Uterine smooth muscle cell (primary cell): ENCODE results near the gene GLYR1. TPM values are rescaled to one million over a fixed set of nuclear protein-coding genes. Genes with fewer than 3 reads are reported as not detected.

Experiments used
- total RNA-seq: library from RNA; depleted of rRNA; stranded (reverse); fragments of >200 nt; gene quantifications from 2 replicates; pipeline ENCODE4 v1.2.3, GENCODE V29; 2014

The GLYR1 gene
- 47.8 and 62.0 TPM in 2 replicates for total RNA-seq

DNA sequence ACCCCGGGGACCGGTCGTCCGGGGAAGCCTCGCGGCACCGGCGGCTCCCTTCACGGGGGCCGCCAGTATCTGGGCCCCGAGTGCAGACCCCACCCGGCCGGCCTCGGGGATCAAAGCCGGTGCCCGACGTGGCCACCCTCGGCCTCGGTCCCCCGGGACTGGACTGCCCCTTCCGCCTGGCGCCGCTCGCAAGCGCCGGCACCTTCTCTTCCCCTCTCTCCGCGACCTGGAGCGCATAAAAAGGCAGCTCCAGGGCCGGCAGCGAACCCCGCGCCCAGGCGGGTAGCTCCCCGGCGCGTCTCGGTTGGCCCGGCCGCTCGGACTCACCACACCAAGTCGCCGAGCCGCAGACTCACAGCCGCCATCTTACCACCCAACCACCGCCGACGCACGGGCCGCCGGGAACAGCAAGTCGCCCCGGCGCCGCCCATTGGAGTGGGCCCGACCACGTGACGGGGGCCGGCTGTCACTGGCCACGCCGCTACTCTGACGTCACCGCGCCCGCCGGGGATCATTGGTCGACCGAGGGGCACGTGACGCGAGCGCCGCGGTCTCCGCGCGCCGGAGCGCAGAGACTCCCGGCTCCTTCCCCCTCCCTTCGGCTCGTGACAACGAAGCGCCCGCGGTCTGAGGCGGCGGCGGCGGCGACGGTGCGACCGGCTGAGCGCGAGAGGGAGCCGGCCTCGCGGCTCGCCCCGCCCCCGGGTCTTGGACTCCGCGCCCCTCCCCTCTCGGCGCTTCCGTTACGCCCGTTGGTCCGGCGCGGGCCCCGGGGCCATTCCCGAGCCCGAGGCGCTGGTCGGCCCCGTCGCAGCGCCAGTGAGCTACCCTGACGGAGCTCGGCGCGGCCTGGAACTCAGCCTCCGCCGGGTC, at the start of gene GLYR1, which contains the start of gene UBN1:
GLYR1 (minus strand) TSS at position 388 of the 873 bp plus-strand sequence; CDS start at position 365, 23 bp downstream.
UBN1 (plus strand) TSS at position 581 of the 873 bp plus-strand sequence. CDS start 5,437 bp downstream, outside the sequence.

DNA sequence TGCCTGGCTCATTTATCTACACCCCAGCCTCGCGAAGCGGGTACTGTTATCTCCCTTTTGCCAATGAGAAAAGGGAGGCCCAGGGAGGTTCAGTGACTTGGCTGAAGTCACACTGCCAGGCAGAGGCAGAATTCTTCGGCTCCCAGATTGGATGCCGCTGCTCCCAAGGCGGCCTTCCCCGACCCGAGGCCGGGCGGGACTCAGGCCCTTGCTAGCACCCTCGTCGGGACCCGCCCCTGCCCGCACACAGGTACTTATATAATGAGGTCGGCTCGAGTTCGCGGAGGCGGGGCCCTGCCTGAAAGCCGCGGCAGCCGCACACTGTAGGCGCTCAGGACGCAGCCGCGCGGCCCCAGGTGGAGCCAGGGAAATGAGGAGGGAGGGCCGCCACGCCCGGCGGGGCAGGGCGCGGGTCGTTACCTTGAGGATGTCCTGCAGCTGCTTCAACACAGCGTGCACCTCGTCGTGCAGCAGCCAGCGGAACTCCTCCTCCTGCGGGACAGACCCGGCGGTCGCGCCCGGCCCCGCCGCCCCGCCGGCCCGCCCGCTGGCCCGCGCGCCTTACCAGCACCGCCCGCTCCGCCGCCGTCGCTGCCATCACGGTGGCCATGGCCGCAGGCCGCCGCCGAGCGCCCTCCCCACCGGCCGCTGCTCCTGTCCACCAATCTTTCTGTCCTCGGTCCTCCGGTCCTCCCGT, 45.0 kb downstream of the GLYR1 start, which contains the start of gene ROGDI:
ROGDI (minus strand) TSS at position 672 of the 697 bp plus-strand sequence; CDS start at position 610, 62 bp downstream.

DNA sequence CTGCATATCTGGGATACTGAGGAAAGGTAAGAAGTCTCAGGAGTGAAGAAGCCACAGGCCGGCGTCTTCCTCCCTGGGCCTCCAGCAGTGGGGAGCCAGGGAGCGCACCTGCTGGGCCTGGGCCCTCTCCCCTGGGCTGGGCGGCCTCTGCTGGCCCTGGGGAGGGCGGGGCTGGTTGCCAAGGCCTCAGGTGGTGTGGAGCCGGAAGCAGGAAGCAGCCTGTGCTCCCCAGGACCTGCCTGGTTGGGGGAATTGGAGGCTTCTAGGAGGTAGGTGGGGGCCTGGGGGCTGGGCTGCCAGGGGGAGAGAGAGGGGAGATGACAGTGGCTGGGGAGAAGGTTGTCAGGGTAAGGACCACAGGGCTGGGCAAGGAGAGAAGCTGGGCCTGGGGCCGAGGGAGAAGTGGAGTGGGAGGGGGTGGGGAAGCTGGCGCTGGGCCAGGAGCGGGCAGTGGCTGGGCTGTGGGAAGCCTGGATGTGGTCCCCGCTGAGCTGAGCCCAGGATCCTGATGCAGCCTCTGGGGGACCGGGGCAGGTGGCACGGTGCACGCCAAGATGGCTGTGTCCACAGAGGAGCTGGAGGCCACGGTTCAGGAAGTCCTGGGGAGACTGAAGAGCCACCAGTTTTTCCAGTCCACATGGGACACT, 51.8 kb downstream of the GLYR1 start, which contains the start of gene SMIM22:
SMIM22 (plus strand) TSS at position 189 of the 647 bp plus-strand sequence; CDS start at position 555, 366 bp downstream.

DNA sequence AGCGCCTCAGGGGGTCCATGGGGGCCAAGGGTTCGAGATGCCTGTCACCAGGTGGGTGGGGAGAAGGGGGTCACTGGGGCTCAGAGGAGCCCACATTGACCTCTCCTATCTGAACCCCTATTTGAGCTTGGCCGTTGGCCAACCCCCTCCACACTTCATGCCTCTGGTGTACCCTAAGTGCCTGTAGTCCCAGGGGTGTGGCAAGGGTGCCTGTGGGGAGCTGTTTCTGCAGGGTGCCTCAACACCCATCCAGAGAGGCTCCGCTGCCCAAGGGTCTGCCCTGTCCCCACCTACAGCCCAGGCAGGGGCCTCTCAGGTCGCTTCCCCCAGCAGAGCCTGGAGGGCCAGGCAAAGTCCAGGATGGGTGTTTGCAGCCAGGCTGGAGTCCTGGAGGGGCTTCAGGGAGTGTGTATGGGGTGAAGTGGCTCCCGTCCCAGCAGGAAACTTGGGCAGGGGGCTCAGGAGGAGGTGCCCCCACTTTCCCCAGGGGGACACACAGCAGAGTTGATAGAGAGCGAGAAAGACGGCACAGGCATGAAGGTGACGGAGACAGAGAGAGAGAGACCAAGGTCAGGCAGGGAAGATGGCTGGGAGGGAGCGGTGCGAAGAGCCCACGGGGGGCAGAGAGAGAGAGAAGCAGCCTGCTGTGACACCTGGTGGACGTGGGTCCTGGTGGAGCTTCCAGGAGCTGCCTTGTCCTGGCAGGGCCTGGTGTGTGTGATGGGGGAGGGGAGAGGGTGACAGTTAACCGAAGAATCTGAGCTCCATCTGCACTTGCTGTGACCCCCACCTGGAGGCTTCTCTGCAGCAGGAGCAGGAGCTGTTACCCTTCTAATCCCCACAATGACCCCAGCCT, 59.2 kb downstream of the GLYR1 start, which contains the start of gene SEPTIN12:
SEPTIN12 (minus strand) TSS at position 719 of the 856 bp plus-strand sequence; CDS start at position 19, 700 bp downstream.

DNA sequence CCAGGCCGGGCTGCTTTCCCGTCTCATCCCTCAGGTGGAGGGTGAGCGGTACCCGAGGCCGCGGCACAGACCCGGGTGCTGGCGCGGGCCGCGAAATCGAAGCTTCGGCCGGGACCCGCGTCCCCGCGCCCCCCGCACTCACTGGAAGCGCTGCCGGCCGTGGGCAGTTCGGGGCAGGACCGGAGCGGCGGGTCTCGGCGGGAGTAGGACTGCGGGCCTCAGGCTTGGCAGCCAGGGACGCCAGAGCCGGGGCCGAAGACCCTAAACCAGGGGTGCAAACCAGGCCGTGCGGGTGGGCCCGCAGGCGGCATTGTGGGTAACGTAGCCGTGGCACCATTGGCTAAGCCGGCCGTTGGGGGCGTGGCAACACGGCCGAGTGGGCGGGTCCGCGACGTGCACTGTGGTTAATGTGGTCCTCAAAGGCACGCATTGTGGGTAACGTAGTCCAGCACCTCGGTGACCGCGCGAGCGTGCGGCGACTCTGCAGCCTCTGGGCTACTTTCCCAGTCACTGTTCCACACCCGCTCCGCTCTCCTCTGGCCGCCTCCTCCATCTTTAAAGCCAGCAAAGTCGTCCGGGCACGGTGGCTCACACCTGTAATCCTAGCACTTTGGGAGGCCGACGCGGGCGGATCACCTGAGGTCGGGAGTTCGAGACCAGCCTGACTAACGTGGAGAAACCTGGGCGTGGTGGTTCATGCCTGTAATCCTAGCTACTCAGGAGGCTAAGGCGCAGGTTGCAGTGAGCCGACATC, 80.0 kb downstream of the GLYR1 start, which contains the start of gene ZNF500:
ZNF500 (minus strand) TSS at position 288 of the 754 bp plus-strand sequence. CDS start 1,184 bp downstream, outside the sequence.

Other genes starting within 250 kb of the GLYR1 start
- gene UBALD1, start 232.4 kb downstream of the GLYR1 start, total RNA-seq = 11.0 and 11.1 TPM in 2 replicates
- gene MGRN1, start 222.5 kb downstream of the GLYR1 start, total RNA-seq = 29.2 and 34.5 TPM in 2 replicates
- gene NUDT16L1, start 153.7 kb downstream of the GLYR1 start, total RNA-seq = 25.4 and 31.8 TPM in 2 replicates
- gene ANKS3, start 113.0 kb downstream of the GLYR1 start, total RNA-seq = 28.7 and 34.0 TPM in 2 replicates
- gene DNAAF8, start 112.8 kb downstream of the GLYR1 start, total RNA-seq = 0.44 and 1.4 TPM in 2 replicates
- 7.9 and 11.6 TPM in 2 replicates for gene ZNF500, start 80.1 kb downstream of the GLYR1 start, total RNA-seq
- not detected in 2 replicates for gene SEPTIN12, start 58.9 kb downstream of the GLYR1 start, total RNA-seq
- gene SMIM22, start 51.9 kb downstream of the GLYR1 start, total RNA-seq = not detected in 2 replicates
- 12.8 and 14.6 TPM in 2 replicates for gene ROGDI, start 44.7 kb downstream of the GLYR1 start, total RNA-seq
- 19.3 and 22.0 TPM in 2 replicates for gene UBN1, start 193 bp upstream of the GLYR1 start, total RNA-seq
- gene PPL, start 89.9 kb upstream of the GLYR1 start, total RNA-seq = 0.44 and 0.75 TPM in 2 replicates
- gene SEC14L5, start 111.0 kb upstream of the GLYR1 start, total RNA-seq = under 0.01 TPM in 1 of 2 replicates, not detected in the other
- gene NAGPA, start 186.6 kb upstream of the GLYR1 start, total RNA-seq = 22.5 and 29.1 TPM in 2 replicates
- 0.12 and 0.22 TPM in 2 replicates for gene C16orf89, start 218.7 kb upstream of the GLYR1 start, total RNA-seq
- gene ALG1, start 224.6 kb upstream of the GLYR1 start, total RNA-seq = 39.2 and 43.8 TPM in 2 replicates